ENCODE results near the gene THAP7.

THAP7 gene

GRCh38 chr22:20992456-20993303, 9.2 kb downstream of the THAP7 start:
- DNase-seq = no peak

GRCh38 chr22:20992056-20992442, 9.9 kb downstream of the THAP7 start:
- no peak for DNase-seq

GRCh38 chr22:20991252-20992055, 10.5 kb downstream of the THAP7 start:
- DNase-seq = no peak

- no peak for DNase-seq
Measured at GRCh38 chr22:20990184-20991180, 11.4 kb downstream of the THAP7 start.

- no peak for DNase-seq
Measured at GRCh38 chr22:20989323-20990138, 12.4 kb downstream of the THAP7 start.

GRCh38 chr22:20988573-20989322, 13.2 kb downstream of the THAP7 start:
- no peak for DNase-seq

- no peak for DNase-seq
Measured at GRCh38 chr22:20987375-20987774, 14.5 kb downstream of the THAP7 start.

- no peak for DNase-seq
Measured at GRCh38 chr22:20986365-20986764, 15.6 kb downstream of the THAP7 start.

GRCh38 chr22:20985720-20986119, 16.2 kb downstream of the THAP7 start:
- DNase-seq = no peak

- DNase-seq = no peak
Measured at GRCh38 chr22:20983081-20983771, 18.7 kb downstream of the THAP7 start.

GRCh38 chr22:20982563-20982882, 19.4 kb downstream of the THAP7 start:
- DNase-seq = no peak

GRCh38 chr22:20981787-20982562, 19.9 kb downstream of the THAP7 start, which contains the start of gene LZTR1:
Gene LZTR1, plus strand, starts transcription at chr22:20982297. Its CDS starts 75 bp downstream, at chr22:20982372.
- DNase-seq = peak; percentile 61

- no peak for DNase-seq
Measured at GRCh38 chr22:20980938-20981722, 20.8 kb downstream of the THAP7 start.

GRCh38 chr22:20980523-20980922, 21.4 kb downstream of the THAP7 start:
- no peak for DNase-seq

- no peak for DNase-seq
Measured at GRCh38 chr22:20979940-20980453, 21.9 kb downstream of the THAP7 start.

- no peak for DNase-seq
Measured at GRCh38 chr22:20979243-20979809, 22.6 kb downstream of the THAP7 start.

GRCh38 chr22:20978419-20978818, 23.5 kb downstream of the THAP7 start:
- DNase-seq = no peak

GRCh38 chr22:20977516-20978170, 24.3 kb downstream of the THAP7 start:
- DNase-seq = no peak
